GM13977 (cell line): ENCODE data around the gene FLT1.

Experiments
- DNase-seq: peaks from one replicate; pipeline ENCODE4 v3.0.0; 2012; ENCODE audit warnings: low spot score
- CTCF ChIP-seq: IDR thresholded peaks from 2 replicates; pipeline ENCODE4 v1.5.1; 2012; ENCODE audit warnings: mild to moderate bottlenecking, control low read depth; ENCODE audit not compliant: insufficient read depth; ENCODE audit errors: extremely low read depth, missing control alignments
- in situ Hi-C: fragments of 300-500 bp; cut with MboI; formaldehyde crosslinking; loops from one replicate; pipeline ENCODE4 v1.12.0; 2022; ENCODE audit warnings: low sequenced_read_pairs, low pct_unique_long_range_greater_than_20kb, mixed read lengths, inconsistent platforms; ENCODE audit not compliant: unreplicated experiment

Gene FLT1

GRCh38 chr13:28499609-28500008 lies 4.7 kb upstream of the FLT1 start:
- in situ Hi-C loops = no loop called here
- TF ChIP-seq CTCF = no peak

GRCh38 chr13:28498481-28499115 lies 3.7 kb upstream of the FLT1 start:
- DNase-seq = no peak
- TF ChIP-seq CTCF = no peak
- in situ Hi-C loops = no loop called here

More at GRCh38 chr13:28499609-28500008, 4.7 kb upstream of the FLT1 start:
- no peak for DNase-seq

GRCh38 chr13:28497143-28497876 lies 2.4 kb upstream of the FLT1 start:
- no peak for TF ChIP-seq CTCF
- in situ Hi-C loops = no loop called here
- DNase-seq = no peak

- in situ Hi-C loops = no loop called here
- no peak for DNase-seq
- TF ChIP-seq CTCF = no peak
Observed at GRCh38 chr13:28496188-28496564, 1.2 kb upstream of the FLT1 start.

- in situ Hi-C loops = no loop called here
- no peak for TF ChIP-seq CTCF
Observed at GRCh38 chr13:28495538-28496187, 735 bp upstream of the FLT1 start.

GRCh38 chr13:28494504-28494777 lies 487 bp downstream of the FLT1 start:
- no peak for DNase-seq
- peak; percentile 10 for TF ChIP-seq CTCF
- in situ Hi-C loops = no loop called here

More at GRCh38 chr13:28495538-28496187, 735 bp upstream of the FLT1 start:
- DNase-seq = no peak
